Tibial artery (tissue), 4 donors: ENCODE measurements around the gene TNKS1BP1.
"Not testable (repeated sequence)": the region's sequence is repeated elsewhere in the genome, so short reads cannot be mapped to it uniquely, and the experiment has no call there.

Source experiments
- DNase-seq, 2 donors: peaks; one replicate each; pipeline ENCODE4 v3.0.0-alpha.2; 2019
- H3K27ac ChIP-seq, 2 donors: fragments of 200-600 bp; sonication (generic) in 1 of 2; 1 replicate in 1 of 2; 2 replicates in 1 of 2; pipeline ENCODE4 v1.5.1; 2018 to 2019; ENCODE audit warnings: mild to moderate bottlenecking in 1 of 2
- H3K27me3 ChIP-seq, 2 donors: fragments of 200-600 bp; sonication (generic) in 1 of 2; one replicate each; pipeline versions ENCODE4 v1.5.1 to v1.6.0; 2016 to 2019
- H3K36me3 ChIP-seq, 3 donors: fragments of 200-600 bp; sonication (generic) in 2 of 3; one replicate each; pipeline ENCODE4 v1.5.1; 2016 to 2019; ENCODE audit warnings: mild to moderate bottlenecking in 2 of 3
- H3K4me1 ChIP-seq, 4 donors: fragments of 200-600 bp; sonication (generic) in 2 of 4; 1 replicate in 3 of 4; 2 replicates in 1 of 4; pipeline ENCODE4 v1.5.1; 2016 to 2019
- H3K4me3 ChIP-seq, 2 donors: fragments of 200-600 bp; sonication (generic) in 1 of 2; 1 replicate in 1 of 2; 2 replicates in 1 of 2; pipeline ENCODE4 v1.5.1; 2018 to 2019; ENCODE audit warnings: mild to moderate bottlenecking in 2 of 2
- H3K9me3 ChIP-seq, 3 donors: fragments of 200-600 bp; sonication (generic) in 1 of 3; one replicate each; pipeline ENCODE4 v1.5.1; 2016 to 2019
- intact Hi-C: fragments of 100-400 bp; cut with DNase I; formaldehyde crosslinking; loops from one replicate; pipeline ENCODE4 v1.15.0; 2023; ENCODE audit warnings: low total_unique reads
- TF ChIP-seq, protein P1 (sequence below), 2 experiments: fragments of 200-600 bp in 1 of 2; fragments of 450-650 bp in 1 of 2; IDR thresholded peaks; one replicate each; pipeline ENCODE4 v1.5.1; 2017 to 2019; ENCODE audit warnings: antibody characterized with exemption in 2 of 2, mild to moderate bottlenecking in 1 of 2, moderate library complexity in 1 of 2

Gene TNKS1BP1

DNA sequence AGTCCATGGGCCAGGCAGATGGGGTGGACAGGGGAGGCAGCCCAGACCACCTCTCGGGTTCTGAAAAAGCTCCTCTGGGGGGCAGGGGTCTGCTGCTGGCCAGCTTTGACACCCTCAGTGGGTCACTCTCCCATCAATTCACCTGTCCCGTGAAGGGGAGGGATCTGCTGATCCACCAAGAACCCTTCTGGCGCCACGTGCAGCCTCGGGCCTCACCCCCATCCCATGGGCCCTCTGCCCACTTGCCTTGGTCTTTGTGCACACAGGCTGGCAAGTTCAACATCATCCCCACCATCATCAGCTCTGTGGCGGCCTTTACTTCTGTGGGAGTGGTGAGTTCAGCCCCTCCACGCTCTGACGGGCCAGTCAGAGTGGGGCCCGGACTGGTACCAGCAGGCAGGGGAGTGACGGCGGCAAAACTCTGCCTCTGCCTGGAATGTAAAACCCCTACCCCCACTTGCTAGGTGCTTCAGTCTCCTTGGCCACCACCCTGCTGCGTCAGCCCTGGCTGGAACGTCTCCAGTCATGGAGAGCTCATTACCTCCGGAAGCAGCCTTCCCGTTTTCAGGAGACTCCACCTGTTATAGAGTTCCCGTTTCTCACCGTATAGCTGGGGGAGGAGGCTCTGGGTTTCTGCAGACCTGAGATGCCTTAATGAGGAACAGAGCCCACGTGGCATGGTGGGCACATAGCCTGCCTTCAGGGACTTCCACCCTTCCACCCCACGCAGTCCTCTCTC is 43.5 kb upstream of the TNKS1BP1 start:
- H3K4me3 ChIP-seq = no peak overlapping the region
- TF ChIP-seq, protein P1, sequence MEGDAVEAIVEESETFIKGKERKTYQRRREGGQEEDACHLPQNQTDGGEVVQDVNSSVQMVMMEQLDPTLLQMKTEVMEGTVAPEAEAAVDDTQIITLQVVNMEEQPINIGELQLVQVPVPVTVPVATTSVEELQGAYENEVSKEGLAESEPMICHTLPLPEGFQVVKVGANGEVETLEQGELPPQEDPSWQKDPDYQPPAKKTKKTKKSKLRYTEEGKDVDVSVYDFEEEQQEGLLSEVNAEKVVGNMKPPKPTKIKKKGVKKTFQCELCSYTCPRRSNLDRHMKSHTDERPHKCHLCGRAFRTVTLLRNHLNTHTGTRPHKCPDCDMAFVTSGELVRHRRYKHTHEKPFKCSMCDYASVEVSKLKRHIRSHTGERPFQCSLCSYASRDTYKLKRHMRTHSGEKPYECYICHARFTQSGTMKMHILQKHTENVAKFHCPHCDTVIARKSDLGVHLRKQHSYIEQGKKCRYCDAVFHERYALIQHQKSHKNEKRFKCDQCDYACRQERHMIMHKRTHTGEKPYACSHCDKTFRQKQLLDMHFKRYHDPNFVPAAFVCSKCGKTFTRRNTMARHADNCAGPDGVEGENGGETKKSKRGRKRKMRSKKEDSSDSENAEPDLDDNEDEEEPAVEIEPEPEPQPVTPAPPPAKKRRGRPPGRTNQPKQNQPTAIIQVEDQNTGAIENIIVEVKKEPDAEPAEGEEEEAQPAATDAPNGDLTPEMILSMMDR (IDR thresholded peaks at IDR 0.05) = no peak
- H3K27me3 ChIP-seq = peaks cover 0 to 20% of the 10 kb centered on the region in 2 donors
- intact Hi-C loops = no loop called here
- no peaks in the 10 kb centered on the region for H3K36me3 ChIP-seq
- no peaks in the 10 kb centered on the region for H3K9me3 ChIP-seq
- H3K4me1 ChIP-seq = no peaks in the 10 kb centered on the region
- H3K27ac ChIP-seq = no peak overlapping the region
- no peak for DNase-seq

DNA sequence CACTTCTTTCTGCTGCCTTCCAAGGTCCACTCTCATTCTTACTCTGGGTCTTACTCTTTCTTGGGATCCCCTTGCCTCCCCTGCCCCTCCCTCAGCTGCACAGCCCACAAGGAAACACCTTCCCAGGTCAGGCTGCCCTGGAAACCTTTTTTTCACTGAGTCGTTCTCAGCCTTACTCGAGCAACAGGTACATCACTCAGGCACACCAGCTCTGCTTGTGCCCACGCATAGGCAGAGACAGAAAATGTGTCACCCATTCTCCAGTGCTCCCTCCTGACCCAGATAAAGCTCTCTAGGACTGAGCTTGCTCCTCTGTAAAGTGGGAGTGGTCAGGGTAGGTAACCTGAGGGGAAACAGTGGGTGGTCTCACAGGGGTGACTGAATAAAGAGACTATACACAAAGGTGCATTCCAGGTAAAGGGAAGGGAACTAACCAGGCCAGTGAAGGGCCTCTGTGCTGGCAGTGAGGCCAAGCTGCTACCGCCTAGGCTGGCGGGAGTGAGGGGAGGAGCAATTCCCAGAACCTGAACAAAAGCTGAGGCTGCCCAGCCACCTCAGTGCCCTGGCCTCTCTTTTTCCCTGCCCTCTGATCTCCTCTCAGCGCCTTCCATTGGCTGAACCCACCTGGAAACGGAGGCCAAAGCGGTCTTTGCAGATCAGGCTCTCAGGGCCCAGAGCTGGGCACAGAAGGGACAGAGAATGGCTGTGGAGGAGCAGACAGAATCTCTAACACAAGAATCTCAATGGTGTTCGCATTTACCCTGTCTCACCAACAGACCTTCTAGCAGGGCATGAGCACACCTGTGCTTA is 40.3 kb upstream of the TNKS1BP1 start:
- H3K9me3 ChIP-seq = no peaks in the 10 kb centered on the region
- no peaks in the 10 kb centered on the region for H3K36me3 ChIP-seq
- H3K27me3 ChIP-seq = peaks cover 0 to 20% of the 10 kb centered on the region in 2 donors
- DNase-seq = no peak
- H3K27ac ChIP-seq = no peak overlapping the region
- TF ChIP-seq, protein P1 (IDR thresholded peaks at IDR 0.05) = no peak
- no peaks in the 10 kb centered on the region for H3K4me1 ChIP-seq
- no peak overlapping the region for H3K4me3 ChIP-seq
- intact Hi-C loops = no loop called here

DNA sequence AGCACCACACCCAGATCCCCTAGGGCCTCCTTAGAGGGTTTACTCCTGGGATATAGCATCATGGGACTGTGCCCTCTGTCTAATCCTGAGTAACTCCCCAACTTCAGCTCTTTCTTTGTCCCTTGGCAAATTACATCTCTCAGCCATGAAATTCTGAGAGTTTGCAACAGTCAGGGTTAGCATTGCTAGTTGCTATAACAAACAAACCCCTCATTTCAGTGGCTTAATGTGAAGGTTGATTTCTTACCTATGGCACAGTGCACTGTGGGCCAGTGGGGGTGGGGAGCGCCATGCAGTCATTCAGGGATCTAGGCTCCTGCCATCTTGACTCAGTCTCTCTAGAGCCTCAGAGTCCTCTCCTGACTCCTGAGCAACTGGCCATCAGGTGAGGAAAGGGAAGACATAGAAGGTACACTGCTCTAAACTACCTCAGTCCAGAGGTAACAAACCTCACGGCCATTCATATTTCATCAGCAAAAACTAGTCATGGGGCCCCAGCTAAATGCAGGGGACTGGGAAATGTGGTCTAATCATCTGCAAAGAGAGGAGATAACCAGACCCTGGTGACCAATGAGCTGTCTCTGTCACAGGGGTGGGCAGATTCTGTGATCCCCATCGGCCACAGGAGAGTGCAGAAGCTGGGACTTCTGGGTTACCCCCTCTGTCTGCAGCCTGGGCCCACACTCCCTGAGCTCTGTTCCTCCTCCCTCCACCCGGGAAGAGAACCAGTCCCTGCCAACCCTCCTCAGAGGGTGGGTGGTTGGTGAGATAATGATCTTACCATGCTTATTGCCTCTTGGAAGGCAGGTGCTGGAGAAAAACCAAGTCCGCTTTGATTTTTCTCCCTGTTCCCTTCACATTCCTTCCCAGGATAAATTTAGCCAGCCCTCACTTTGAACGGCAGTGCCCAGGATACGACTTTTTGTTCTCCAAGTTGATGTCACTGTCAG is 38.7 kb upstream of the TNKS1BP1 start:
- no peaks in the 10 kb centered on the region for H3K4me1 ChIP-seq
- H3K9me3 ChIP-seq = no peaks in the 10 kb centered on the region
- no peaks in the 10 kb centered on the region for H3K36me3 ChIP-seq
- DNase-seq = no peak
- intact Hi-C loops = no loop called here
- H3K4me3 ChIP-seq = no peak overlapping the region
- no peak overlapping the region for H3K27ac ChIP-seq
- TF ChIP-seq, protein P1 (IDR thresholded peaks at IDR 0.05) = no peak
- peaks cover 0 to 9% of the 10 kb centered on the region in 2 donors for H3K27me3 ChIP-seq

DNA sequence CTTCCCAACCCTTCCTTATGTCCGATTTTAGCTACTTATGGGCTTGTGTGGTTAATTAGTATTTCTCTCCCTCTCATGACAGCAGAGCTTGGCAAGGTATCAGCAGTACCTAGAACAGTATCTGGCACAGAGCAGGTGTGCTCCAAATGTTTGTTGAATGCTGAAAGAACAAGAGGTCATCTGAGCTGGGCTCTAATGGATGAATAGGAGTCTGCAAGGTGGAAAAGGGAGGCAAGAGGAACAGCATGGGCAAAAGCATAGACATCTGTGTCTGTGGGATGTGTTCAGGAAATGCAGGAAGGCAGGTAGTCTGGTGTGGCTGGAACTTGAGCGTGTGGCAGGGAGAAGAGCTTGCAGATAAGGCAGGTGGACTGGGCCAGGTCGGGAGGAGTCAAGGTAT is 37.2 kb upstream of the TNKS1BP1 start:
- no peak overlapping the region for H3K4me3 ChIP-seq
- TF ChIP-seq, protein P1 (IDR thresholded peaks at IDR 0.05) = no peak
- peaks cover 0 to 7% (median 0%) of the 10 kb centered on the region in 4 donors for H3K4me1 ChIP-seq
- intact Hi-C loops = no loop called here
- H3K27ac ChIP-seq = no peak overlapping the region
- no peaks in the 10 kb centered on the region for H3K9me3 ChIP-seq
- DNase-seq = no peak
- no peaks in the 10 kb centered on the region for H3K36me3 ChIP-seq
- H3K27me3 ChIP-seq = no peaks in the 10 kb centered on the region

DNA sequence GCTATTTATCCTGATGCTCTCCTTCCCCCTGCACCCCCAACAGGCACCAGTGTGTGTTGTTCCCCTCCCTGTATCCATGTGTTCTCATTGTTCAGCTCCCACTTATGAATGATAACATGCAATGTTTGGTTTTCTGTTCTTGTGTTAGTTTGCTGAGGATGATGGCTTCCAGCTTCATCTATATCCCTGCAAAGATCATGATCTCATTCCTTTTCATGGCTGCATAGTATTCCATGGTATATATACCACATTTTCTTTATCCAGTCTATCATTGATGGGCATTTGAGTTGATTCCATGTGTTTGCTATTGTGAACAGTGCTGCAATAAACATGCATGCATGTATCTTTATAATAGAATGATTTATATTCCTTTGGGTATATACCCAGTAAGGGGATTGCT is 36.7 kb upstream of the TNKS1BP1 start:
- intact Hi-C loops, DNase-seq, H3K27me3 ChIP-seq, H3K4me3 ChIP-seq, H3K27ac ChIP-seq, H3K4me1 ChIP-seq, H3K36me3 ChIP-seq, H3K9me3 ChIP-seq: not testable (repeated sequence)
